Coronary artery (tissue), 2 donors: ENCODE results near the gene PCP2.

ENCODE experiments used
- DNase-seq: peaks from one replicate; pipeline ENCODE4 v3.0.0-alpha.2; 2017; ENCODE audit warnings: low spot score
- H3K27ac ChIP-seq, 2 donors: fragments of 200-600 bp; sonication (generic); one replicate each; pipeline ENCODE4 v1.5.1; 2016 to 2019
- H3K4me3 ChIP-seq: fragments of 200-600 bp; sonication (generic); 2 replicates; pipeline ENCODE4 v1.5.1; 2016; ENCODE audit warnings: mild to moderate bottlenecking, moderate library complexity
- CTCF ChIP-seq: fragments of 200-600 bp; sonication (generic); IDR thresholded peaks from one replicate; pipeline ENCODE4 v1.5.1; 2019; ENCODE audit warnings: antibody characterized with exemption

The PCP2 gene

GRCh38 chr19:7617172-7617571 is 16.3 kb downstream of the PCP2 start:
- DNase-seq: no peak
- no peak for TF ChIP-seq CTCF
- Histone ChIP-seq H3K27ac (no peak overlapping the region), H3K4me3 (no peak overlapping the region)

DNA sequence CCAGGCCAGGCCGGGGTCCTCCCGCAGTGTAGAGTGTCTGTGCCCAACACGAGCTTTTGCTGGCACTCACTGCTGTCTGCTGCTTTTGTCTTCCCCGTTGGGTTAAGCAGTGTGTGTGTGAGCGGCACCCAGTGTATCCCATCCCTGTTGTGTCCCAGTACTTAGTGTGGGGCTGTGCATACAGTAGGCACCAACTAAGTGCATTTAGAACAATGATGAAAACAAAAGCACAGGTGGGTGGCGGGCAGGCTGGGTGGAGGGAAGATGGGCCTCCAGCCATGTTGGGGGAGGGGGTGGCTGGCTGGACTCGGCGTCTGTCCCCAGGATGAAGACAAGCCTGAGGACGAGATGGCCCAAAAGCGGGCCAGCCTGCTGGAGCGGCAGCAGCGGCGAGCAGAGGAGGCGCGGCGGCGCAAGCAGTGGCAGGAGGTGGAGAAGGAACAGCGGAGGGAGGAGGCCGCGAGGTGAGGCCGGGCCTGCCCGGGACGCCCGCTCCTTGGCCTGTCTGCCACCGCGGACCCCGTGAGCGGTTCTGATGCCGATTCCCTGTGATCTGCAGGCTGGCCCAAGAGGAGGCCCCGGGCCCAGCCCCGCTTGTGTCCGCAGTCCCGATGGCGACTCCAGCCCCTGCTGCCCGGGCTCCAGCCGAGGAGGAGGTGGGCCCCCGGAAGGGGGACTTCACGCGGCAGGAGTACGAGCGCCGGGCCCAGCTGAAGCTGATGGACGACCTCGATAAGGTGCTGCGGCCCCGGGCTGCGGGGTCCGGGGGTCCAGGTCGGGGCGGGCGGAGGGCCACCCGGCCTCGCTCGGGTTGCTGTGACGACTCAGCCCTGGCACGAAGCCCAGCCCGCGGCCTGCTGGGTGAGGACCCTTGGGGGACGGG is 18.4 kb downstream of the PCP2 start:
- Histone ChIP-seq H3K4me3 (no peak overlapping the region), H3K27ac (no peak overlapping the region)
- no peak for TF ChIP-seq CTCF
- DNase-seq: no peak

DNA sequence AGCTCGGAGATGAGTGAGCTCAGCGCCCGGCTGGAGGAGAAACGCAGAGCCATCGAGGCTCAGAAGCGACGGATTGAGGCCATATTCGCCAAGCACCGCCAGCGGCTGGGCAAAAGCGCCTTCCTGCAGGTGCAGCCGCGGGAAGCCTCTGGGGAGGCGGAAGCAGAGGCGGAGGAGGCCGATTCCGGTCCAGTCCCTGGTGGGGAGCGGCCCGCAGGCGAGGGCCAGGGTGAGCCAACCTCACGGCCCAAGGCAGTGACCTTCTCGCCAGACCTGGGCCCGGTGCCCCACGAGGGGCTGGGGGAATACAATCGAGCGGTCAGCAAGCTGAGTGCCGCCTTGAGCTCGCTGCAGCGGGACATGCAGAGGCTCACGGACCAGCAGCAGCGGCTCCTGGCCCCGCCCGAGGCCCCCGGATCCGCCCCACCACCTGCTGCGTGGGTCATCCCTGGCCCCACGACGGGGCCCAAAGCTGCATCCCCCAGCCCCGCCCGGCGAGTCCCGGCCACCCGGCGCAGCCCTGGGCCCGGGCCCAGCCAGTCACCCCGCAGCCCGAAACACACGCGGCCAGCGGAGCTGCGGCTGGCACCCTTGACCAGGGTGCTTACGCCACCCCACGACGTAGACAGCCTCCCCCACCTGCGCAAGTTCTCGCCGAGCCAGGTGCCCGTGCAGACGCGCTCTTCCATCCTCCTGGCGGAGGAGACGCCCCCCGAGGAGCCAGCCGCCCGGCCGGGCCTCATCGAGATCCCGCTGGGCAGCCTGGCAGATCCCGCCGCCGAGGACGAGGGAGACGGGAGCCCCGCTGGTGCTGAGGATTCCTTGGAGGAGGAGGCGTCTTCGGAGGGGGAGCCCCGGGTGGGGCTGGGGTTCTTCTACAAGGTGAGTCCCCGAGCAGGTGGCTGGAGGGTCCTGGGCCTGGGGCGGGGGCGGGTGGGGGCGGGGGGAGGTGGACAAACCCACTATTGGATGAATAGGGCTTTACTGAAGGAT is 20.9 kb downstream of the PCP2 start:
- Histone ChIP-seq H3K4me3 (no peak overlapping the region), H3K27ac (no peak overlapping the region)
- no peak for TF ChIP-seq CTCF
- no peak for DNase-seq

DNA sequence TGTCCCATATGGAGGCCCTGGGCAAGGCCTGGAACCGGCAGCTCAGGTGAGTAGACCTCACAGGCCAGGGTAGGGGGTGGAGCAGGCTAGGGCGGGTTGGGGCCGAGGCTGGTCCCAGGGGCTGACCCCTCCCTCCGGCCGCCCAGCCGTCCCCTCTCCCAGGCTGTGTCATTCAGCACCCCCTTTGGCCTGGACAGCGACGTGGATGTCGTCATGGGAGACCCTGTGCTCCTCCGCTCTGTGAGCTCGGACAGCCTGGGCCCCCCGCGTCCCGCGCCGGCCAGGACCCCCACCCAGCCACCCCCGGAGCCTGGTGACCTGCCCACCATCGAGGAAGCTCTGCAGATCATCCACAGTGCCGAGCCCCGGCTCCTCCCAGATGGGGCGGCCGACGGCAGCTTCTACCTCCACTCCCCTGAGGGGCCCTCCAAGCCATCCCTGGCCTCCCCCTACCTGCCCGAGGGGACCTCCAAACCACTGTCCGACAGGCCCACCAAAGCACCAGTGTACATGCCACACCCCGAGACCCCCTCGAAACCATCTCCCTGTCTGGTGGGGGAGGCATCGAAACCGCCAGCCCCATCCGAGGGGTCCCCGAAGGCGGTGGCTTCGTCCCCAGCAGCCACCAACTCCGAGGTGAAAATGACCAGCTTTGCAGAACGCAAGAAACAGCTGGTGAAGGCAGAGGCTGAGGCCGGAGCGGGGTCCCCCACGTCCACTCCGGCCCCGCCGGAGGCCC is 21.8 kb downstream of the PCP2 start:
- no peak for DNase-seq
- Histone ChIP-seq H3K27ac (no peak overlapping the region), H3K4me3 (no peak overlapping the region)
- TF ChIP-seq CTCF: no peak

DNA sequence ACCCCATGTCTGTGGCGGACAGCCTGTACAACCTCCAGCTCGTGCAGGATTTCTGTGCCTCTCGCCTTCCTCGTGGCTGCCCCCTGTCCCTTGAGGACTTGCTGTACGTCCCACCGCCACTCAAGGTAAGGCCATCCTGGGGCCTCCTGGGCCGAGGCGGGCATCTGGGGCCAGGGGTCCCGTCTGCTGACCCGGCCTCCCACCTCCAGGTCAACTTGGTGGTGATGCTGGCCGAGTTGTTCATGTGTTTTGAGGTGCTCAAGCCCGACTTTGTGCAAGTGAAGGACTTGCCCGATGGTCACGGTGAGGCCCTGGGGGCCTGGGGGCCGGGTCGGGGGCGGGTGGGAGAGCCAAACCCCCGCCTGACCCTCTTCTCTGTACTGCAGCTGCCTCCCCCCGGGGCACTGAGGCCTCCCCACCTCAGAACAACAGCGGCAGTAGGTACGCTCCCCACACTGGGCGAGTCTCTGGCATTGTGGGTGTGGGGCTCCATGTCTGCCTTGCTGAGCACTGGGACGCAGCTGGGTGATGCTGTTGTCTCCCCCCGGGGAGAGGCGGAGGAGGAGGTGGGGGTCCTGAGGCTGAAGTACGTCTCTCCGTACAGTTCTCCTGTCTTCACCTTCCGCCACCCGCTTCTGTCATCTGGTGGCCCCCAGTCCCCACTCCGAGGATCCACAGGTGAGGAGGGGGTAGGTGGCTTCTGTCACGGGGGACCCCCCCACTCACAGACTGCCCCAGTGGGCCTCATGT is 22.9 kb downstream of the PCP2 start:
- no peak overlapping the region for H3K27ac ChIP-seq
- no peak for TF ChIP-seq CTCF
- H3K4me3 ChIP-seq: no peak overlapping the region
- DNase-seq: no peak

DNA sequence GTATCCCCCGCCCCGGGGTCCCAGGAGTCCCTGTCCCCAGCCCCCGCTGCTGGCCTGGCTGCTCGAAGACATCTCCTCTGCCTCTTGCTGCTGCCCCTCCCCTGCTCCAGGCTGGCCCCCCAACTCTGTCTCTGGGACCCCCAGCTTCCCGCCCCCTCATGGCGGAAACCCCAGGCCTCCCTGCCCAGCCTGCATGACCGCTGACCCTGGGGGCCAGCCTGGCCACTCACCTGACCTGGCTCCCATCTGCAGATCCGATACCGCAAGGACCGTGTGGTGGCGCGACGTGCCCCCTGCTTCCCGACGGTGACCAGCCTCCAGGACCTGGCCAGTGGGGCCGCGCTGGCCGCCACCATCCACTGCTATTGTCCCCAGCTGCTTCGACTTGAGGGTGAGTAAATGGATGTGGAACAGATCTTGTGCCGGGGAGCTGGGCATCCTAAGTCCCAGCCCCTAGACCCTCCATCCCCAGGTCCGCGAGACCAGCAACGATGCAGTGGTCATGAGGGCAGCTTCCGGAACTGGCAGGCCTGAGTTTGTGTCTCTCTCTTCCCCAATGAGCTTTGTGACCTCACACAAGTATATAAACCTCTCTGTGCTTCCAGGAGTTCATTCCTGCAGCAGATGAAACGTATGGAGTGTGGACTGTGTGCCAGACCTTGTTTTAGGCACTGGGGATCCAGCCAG is 25.5 kb downstream of the PCP2 start:
- TF ChIP-seq CTCF: no peak
- Histone ChIP-seq H3K4me3 (no peak overlapping the region), H3K27ac (no peak overlapping the region)
- DNase-seq: no peak
